ENCODE data around the gene ZRANB1. TPM values are rescaled to one million over a fixed set of nuclear protein-coding genes. Genes with fewer than 3 reads are reported as not detected.

The ZRANB1 gene
- total RNA-seq, 1 donor from 2014 or later: 29.5 TPM

DNA sequence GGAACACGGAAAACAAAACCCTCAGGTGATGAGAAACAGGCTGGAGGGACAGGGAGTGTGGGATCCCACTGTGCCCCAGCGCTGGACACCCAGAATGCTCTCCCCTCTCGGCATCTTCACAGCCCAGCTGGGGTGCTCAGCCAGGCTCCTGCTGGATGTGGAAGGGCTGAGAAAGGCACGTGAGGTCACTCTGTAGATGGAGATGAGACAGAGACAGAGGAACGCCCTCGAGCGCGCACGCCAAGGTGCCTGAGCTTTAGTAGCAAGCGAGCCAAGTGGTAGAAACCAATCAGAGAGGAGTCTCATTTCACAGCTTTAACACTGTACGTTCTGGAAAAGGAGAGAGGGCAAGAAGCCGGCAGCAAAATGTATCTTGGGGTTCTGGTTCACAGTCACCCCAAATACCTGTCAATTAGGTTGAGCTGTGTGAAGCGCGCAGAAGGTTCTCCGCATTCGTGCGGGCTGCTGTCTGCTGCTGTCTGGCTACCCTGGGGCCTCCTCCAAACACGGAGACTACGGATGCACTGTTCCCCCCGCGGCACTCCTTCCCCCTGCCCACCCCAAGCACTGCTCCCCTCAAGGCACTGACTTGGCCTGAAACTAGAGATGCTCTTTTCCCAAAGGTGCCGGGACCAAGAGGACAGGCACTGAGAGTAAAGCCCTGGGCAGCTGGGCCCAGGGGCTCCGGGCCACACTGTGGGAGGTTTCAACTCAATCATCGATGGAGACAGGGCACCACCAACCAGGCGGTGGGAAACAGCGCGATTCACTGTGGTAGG lies 91.4 kb downstream of the ZRANB1 start:
- Histone ChIP-seq H3K4me3 (ENCODE audit: low read depth, low read length) (no peak overlapping the region), H3K36me3 (ENCODE audit: control insufficient read depth, insufficient read depth, low read length) (peaks cover 7% of the 10 kb centered on the region), H3K27me3 (ENCODE audit: control insufficient read depth, insufficient read depth, low read length) (no peaks in the 10 kb centered on the region)
- TF ChIP-seq, protein P1, sequence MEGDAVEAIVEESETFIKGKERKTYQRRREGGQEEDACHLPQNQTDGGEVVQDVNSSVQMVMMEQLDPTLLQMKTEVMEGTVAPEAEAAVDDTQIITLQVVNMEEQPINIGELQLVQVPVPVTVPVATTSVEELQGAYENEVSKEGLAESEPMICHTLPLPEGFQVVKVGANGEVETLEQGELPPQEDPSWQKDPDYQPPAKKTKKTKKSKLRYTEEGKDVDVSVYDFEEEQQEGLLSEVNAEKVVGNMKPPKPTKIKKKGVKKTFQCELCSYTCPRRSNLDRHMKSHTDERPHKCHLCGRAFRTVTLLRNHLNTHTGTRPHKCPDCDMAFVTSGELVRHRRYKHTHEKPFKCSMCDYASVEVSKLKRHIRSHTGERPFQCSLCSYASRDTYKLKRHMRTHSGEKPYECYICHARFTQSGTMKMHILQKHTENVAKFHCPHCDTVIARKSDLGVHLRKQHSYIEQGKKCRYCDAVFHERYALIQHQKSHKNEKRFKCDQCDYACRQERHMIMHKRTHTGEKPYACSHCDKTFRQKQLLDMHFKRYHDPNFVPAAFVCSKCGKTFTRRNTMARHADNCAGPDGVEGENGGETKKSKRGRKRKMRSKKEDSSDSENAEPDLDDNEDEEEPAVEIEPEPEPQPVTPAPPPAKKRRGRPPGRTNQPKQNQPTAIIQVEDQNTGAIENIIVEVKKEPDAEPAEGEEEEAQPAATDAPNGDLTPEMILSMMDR (IDR thresholded peaks at IDR 0.05; ENCODE audit: insufficient read depth, low read length, severe bottlenecking): no peak
- DNase-seq (ENCODE audit: low read depth) (no peak), FAIRE-seq (no peak)

DNA sequence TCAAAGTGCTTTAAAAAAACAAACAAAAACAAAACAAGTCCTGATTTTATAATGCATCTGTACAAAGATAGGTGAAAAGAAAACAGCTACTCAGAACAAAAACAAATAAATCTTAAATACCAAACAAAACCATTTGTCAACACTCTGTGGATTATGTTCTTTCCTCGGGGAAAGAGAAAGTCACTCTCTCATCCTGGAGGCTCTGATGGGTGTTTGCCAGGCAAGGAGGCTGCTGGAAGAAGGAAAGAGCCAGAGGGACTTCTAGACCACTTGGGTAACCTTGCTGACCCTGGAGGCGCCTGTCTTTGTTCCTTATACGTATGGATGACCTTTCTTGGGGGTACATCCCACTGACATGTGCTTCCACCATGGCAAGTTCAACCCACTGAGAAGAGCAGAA lies 92.8 kb downstream of the ZRANB1 start:
- DNase-seq (ENCODE audit: low read depth) (no peak), FAIRE-seq (no peak)
- Histone ChIP-seq H3K27me3 (ENCODE audit: control insufficient read depth, insufficient read depth, low read length) (no peaks in the 10 kb centered on the region), H3K36me3 (ENCODE audit: control insufficient read depth, insufficient read depth, low read length) (peaks cover 7% of the 10 kb centered on the region), H3K4me3 (ENCODE audit: low read depth, low read length) (no peak overlapping the region)
- TF ChIP-seq, protein P1 (IDR thresholded peaks at IDR 0.05; ENCODE audit: insufficient read depth, low read length, severe bottlenecking): no peak

DNA sequence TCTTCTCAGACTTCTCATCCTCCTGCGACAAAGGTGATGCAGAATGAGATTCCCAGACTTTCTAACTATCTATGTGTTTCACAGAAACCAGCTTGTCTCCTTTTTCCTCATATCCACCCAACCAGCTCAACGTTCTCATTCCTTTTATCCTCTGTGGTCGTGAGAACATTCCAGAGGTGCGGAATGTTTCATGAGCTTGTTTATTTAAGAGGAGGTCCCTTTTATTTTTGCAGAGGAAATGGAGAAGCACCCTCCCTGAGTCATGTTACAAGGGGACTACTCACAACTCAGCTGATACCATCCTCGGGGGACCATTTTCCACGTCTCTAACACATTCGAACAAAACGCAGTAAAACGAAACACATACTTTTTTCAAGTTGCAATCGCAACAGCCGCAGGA lies 93.2 kb downstream of the ZRANB1 start:
- H3K27me3 ChIP-seq (ENCODE audit: control insufficient read depth, insufficient read depth, low read length): no peaks in the 10 kb centered on the region
- H3K4me3 ChIP-seq (ENCODE audit: low read depth, low read length): no peak overlapping the region
- peaks cover 7% of the 10 kb centered on the region for H3K36me3 ChIP-seq (ENCODE audit: control insufficient read depth, insufficient read depth, low read length)
- DNase-seq (ENCODE audit: low read depth) (peak; percentile 94), FAIRE-seq (peak; percentile 68)
- TF ChIP-seq, protein P1 (IDR thresholded peaks at IDR 0.05; ENCODE audit: insufficient read depth, low read length, severe bottlenecking): no peak

DNA sequence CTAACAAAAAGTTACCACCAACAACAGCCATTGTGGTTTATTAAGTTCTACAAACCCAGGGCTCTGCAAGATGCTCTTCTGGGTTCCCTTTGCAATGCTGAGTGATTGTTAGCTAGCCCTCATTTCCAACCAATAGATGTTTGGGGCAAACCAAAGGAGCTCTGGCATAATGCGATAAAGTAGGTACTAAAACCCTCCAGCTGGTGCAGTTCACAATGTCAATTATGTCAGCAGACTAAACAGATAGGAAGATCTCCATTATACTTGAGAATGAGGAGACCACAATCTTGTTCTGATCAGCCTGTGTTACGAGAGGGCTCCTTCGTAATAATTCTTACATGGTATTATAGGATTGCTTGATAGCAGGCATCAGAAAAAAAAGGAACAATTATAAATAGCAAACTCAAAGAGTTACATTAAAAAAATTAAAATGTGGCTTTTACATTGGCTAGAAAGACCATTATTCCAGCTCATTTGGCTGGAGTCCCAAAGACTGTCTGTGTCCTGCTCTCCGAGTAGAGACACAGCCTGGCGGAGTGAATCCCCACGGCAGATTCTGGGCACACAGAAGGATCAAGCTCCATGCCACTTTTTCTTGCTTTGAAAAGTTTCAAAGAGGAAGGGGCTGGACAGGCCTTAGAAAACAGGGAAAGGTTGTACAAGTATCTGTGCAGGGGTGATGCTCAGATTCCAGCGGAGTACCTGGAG lies 93.8 kb downstream of the ZRANB1 start:
- TF ChIP-seq, protein P1 (IDR thresholded peaks at IDR 0.05; ENCODE audit: insufficient read depth, low read length, severe bottlenecking): no peak
- FAIRE-seq (no peak), DNase-seq (ENCODE audit: low read depth) (no peak)
- Histone ChIP-seq H3K36me3 (ENCODE audit: control insufficient read depth, insufficient read depth, low read length) (peaks cover 7% of the 10 kb centered on the region), H3K4me3 (ENCODE audit: low read depth, low read length) (no peak overlapping the region), H3K27me3 (ENCODE audit: control insufficient read depth, insufficient read depth, low read length) (no peaks in the 10 kb centered on the region)

DNA sequence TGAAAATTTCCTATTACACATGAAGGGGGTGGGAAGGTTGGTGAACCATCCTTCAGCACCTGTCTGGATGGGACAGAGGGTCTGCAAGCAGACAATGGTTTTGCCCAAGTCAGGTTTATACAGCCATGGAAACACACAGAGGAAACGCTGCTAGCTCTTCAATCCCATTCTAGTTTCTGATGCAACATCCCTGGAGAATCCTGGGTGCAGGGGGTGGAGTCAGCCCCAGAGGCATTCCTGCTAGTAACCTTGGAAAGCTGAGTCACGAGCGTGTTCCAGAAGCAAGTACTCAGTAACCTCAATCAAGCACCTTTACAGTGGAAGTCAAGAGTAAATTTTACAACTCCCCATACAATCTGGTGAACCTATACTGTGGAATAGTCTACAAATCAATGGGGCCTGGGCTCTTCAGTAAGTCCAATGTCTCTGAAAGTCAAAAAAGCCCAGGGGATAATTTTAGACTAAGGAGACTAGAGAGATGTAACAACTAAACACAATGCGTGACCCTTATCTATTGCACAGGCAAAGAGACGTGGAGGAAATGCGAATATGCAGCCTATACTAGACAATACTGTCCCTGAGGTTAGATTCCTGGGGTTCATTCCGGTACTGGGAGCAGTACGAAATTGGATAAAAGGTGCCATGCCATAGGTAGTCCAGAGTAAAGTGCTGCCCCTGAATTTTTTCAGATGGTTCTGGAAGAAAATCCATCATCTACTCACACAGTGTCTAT lies 95.4 kb downstream of the ZRANB1 start:
- FAIRE-seq: peak; percentile 55
- DNase-seq (ENCODE audit: low read depth): peak; percentile 92
- TF ChIP-seq, protein P1 (IDR thresholded peaks at IDR 0.05; ENCODE audit: insufficient read depth, low read length, severe bottlenecking): no peak
- Histone ChIP-seq H3K27me3 (ENCODE audit: control insufficient read depth, insufficient read depth, low read length) (no peaks in the 10 kb centered on the region), H3K36me3 (ENCODE audit: control insufficient read depth, insufficient read depth, low read length) (peaks cover 8% of the 10 kb centered on the region), H3K4me3 (ENCODE audit: low read depth, low read length) (no peak overlapping the region)

Other genes with a start within 250 kb of the ZRANB1 start
- 19.5 and 23.9 TPM in 2 replicates for gene FAM53B, start 197.7 kb upstream of the ZRANB1 start, total RNA-seq
- 16.5 and 21.1 TPM in 2 replicates for gene EEF1AKMT2, start 150.2 kb upstream of the ZRANB1 start, total RNA-seq
- gene ABRAXAS2, start 140.3 kb upstream of the ZRANB1 start, total RNA-seq: 12.2 and 12.6 TPM in 2 replicates
- gene CTBP2, start 218.4 kb downstream of the ZRANB1 start, total RNA-seq: 123 and 141 TPM in 2 replicates

Measured in bronchial epithelial cell (primary cell).